HFFc6 (cell line): ENCODE data around the gene ASCL2. TPM values are rescaled to one million over a fixed set of nuclear protein-coding genes. Genes with fewer than 3 reads are reported as not detected.

Experiments
- DNase-seq: peaks from one replicate; pipeline ENCODE4 v3.0.0-alpha.2; 2018
- H3K27ac Mint-ChIP-seq: 2 replicates; pipeline ENCODE4 v1.8.0; 2020; ENCODE audit warnings: mild to moderate bottlenecking, mixed read lengths
- H3K27me3 Mint-ChIP-seq: 2 replicates; pipeline ENCODE4 v1.8.0; 2021; ENCODE audit warnings: mild to moderate bottlenecking, moderate library complexity, mixed read lengths; ENCODE audit not compliant: insufficient read depth
- H3K36me3 Mint-ChIP-seq: 2 replicates; pipeline ENCODE4 v1.8.0; 2021; ENCODE audit warnings: low read depth, mixed read lengths
- H3K4me1 Mint-ChIP-seq: 2 replicates; pipeline ENCODE4 v1.8.0; 2020; ENCODE audit warnings: low read depth, mixed read lengths
- H3K4me3 Mint-ChIP-seq: 2 replicates; pipeline ENCODE4 v1.8.0; 2020; ENCODE audit warnings: mild to moderate bottlenecking, moderate library complexity, mixed read lengths
- H3K9me3 Mint-ChIP-seq: 2 replicates; pipeline ENCODE4 v1.8.0; 2020; ENCODE audit warnings: mild to moderate bottlenecking, mixed read lengths
- CTCF ChIP-seq: fragments of 200-600 bp; sonication (generic); IDR thresholded peaks from 2 replicates; pipeline ENCODE4 v1.5.0; 2021; ENCODE audit warnings: antibody characterized with exemption, mild to moderate bottlenecking
- total RNA-seq, 6 experiments: library from RNA; stranded (reverse); fragmentation: NEBNext Ultra II Directional; extraction: Animal tissue kit (Norgen Biotek cat#: 25700); gene quantifications; 2 replicates in 1 of 6; 3 replicates in 5 of 6; pipeline ENCODE4 v1.2.3, GENCODE V29; 2021

The ASCL2 gene
- total RNA-seq, 6 experiments from 2014 or later, result not detected

GRCh38 chr11:2272946-2273280 lies 2.5 kb upstream of the ASCL2 start:
- Mint-ChIP-seq H3K4me3 (no peak overlapping the region), H3K27me3 (peaks cover 49% of the 10 kb centered on the region), H3K4me1 (peaks cover 9% of the 10 kb centered on the region; the same call in 1 of the 2 replicates), H3K36me3 (no peaks in the 10 kb centered on the region), H3K9me3 (no peaks in the 10 kb centered on the region), H3K27ac (no peak overlapping the region)
- DNase-seq, result no peak
- no peak for TF ChIP-seq CTCF

- H3K4me3 Mint-ChIP-seq, result no peak overlapping the region
- no peak for TF ChIP-seq CTCF
- no peaks in the 10 kb centered on the region for H3K36me3 Mint-ChIP-seq
- H3K9me3 Mint-ChIP-seq, result no peaks in the 10 kb centered on the region
- peaks cover 46% of the 10 kb centered on the region for H3K27me3 Mint-ChIP-seq
- no peak for DNase-seq
- H3K27ac Mint-ChIP-seq, result no peak overlapping the region
- peaks cover 3% of the 10 kb centered on the region; the same call in 1 of the 2 replicates for H3K4me1 Mint-ChIP-seq
Observed at GRCh38 chr11:2272228-2272945, 2.0 kb upstream of the ASCL2 start.

DNA sequence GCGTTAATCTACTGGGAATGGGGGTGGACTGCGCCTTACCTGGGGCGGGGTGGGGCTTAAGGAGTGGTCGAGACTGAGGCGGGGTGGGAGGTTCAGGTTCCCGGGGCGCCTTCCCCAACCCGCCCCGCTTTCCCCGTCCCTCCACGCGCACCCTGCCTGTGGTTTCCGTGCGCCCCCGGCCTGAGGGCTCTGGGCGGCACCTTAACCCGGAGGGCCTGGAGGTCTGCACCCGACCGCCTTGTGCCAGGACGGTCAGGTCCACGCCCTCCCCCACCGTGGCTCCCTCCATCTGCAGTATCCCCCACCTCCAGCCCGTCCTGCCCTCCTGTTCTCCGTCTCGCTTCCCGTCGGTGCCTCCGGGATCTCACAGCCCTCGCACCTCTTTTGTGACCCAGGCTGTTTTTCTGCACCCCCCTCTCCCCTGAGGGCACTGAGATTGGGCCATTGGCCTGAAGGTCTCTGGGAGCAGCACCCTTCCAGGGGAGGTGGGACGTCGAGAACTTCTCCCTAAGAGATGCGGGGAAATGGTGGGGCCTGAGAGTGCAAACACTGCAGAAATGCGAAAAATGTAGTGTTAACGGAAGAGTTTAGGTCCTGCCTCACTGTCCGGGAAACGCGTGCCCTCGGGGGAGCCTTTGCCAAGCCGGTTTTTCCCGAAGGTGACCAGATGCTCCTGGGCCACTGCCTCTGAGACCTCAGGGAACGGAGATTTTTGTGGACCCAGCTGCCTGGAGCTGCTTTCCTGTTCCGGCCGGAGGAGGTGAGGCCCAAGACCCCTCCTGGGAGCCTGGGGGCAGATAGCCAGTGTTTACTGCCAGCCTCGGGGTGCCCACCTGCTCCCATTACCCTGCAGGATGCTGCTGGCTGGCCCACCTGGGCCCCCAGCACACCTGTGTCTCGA lies 1.2 kb upstream of the ASCL2 start:
- TF ChIP-seq CTCF, result no peak
- Mint-ChIP-seq H3K36me3 (no peaks in the 10 kb centered on the region), H3K4me1 (no peaks in the 10 kb centered on the region), H3K27ac (no peak overlapping the region), H3K9me3 (no peaks in the 10 kb centered on the region), H3K4me3 (no peak overlapping the region), H3K27me3 (peaks cover 41% of the 10 kb centered on the region)
- DNase-seq, result no peak

DNA sequence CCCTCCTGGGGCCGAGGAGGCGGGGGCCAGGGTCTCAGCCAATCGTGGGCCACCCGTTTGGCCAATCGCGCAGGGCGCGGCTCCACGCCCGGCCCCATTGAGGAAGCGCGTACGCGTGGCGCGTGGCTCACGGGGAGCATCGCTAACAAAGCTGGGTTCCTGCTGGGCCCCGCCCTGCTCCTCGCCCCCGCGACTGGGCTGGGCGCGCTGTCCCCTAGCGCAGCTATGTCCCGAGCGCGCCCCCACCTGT lies 614 bp upstream of the ASCL2 start:
- Mint-ChIP-seq H3K27me3 (peaks cover 36% of the 10 kb centered on the region), H3K4me3 (no peak overlapping the region), H3K27ac (no peak overlapping the region), H3K9me3 (no peaks in the 10 kb centered on the region), H3K36me3 (no peaks in the 10 kb centered on the region), H3K4me1 (no peaks in the 10 kb centered on the region)
- DNase-seq, result no peak
- TF ChIP-seq CTCF, result no peak

- peaks cover 31% of the 10 kb centered on the region for H3K27me3 Mint-ChIP-seq
- H3K9me3 Mint-ChIP-seq, result no peaks in the 10 kb centered on the region
- H3K4me3 Mint-ChIP-seq, result no peak overlapping the region
- H3K4me1 Mint-ChIP-seq, result no peaks in the 10 kb centered on the region
- DNase-seq, result no peak
- no peaks in the 10 kb centered on the region for H3K36me3 Mint-ChIP-seq
- H3K27ac Mint-ChIP-seq, result no peak overlapping the region
- TF ChIP-seq CTCF, result no peak
Observed at GRCh38 chr11:2269601-2270321, 627 bp downstream of the ASCL2 start.
